AG10803 (cell line): ENCODE data around the gene PROC.

Source experiments
- DNase-seq: peaks from one replicate; pipeline ENCODE4 v3.0.0; 2010; ENCODE audit warnings: low read depth
- H3K4me3 ChIP-seq: 2 replicates; pipeline ENCODE4 v1.5.1; 2011; ENCODE audit warnings: mild to moderate bottlenecking, low read length, control low read depth
- TF ChIP-seq, protein P1 (sequence below): conservative IDR thresholded peaks from 2 replicates; pipeline ENCODE4 v1.5.1; 2011; ENCODE audit warnings: mild to moderate bottlenecking, low read length, control low read depth, inconsistent platforms

Gene PROC

DNA sequence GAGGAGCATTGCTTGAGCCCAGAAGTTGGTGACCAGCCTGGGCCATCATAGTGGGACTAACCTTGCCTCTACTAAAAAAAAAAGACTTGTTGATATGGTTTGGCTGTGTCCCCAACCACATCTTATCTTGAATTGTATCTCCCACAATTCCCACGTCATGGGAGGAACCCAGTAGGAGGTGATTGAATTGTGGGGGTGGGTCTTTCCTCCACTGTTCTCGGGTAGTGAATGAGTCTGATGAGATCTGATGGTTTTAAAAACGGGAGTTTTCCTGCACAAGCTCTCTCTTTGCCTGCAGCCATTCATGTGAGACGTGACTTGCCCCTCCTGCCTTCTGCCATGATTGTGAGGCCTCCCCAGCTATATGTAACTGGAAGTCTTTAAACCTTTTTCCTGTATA is 47.0 kb downstream of the PROC start:
- DNase-seq: no peak
- no peak overlapping the region for H3K4me3 ChIP-seq
- TF ChIP-seq, protein P1, sequence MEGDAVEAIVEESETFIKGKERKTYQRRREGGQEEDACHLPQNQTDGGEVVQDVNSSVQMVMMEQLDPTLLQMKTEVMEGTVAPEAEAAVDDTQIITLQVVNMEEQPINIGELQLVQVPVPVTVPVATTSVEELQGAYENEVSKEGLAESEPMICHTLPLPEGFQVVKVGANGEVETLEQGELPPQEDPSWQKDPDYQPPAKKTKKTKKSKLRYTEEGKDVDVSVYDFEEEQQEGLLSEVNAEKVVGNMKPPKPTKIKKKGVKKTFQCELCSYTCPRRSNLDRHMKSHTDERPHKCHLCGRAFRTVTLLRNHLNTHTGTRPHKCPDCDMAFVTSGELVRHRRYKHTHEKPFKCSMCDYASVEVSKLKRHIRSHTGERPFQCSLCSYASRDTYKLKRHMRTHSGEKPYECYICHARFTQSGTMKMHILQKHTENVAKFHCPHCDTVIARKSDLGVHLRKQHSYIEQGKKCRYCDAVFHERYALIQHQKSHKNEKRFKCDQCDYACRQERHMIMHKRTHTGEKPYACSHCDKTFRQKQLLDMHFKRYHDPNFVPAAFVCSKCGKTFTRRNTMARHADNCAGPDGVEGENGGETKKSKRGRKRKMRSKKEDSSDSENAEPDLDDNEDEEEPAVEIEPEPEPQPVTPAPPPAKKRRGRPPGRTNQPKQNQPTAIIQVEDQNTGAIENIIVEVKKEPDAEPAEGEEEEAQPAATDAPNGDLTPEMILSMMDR: no peak

DNA sequence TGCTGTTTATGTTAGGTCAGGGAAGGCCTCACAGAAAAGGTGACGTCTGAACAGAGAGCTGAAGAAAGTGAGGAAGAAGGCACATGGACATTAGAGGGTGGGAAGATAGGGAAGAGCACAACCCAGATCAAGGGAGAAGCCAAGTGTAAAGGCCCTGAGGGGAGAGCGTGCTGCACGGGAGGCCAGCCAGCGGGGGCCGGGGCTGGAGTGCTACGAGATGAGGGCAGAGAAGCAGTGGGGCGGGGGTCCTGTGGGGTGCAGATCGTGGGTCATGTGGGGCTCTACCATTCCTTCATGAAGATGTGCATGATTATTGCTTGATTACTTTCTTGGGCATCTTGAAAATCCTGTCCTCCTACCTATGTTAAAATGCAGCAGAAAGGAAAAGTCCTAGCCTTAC is 50.8 kb downstream of the PROC start:
- no peak overlapping the region for H3K4me3 ChIP-seq
- TF ChIP-seq, protein P1: no peak
- no peak for DNase-seq

DNA sequence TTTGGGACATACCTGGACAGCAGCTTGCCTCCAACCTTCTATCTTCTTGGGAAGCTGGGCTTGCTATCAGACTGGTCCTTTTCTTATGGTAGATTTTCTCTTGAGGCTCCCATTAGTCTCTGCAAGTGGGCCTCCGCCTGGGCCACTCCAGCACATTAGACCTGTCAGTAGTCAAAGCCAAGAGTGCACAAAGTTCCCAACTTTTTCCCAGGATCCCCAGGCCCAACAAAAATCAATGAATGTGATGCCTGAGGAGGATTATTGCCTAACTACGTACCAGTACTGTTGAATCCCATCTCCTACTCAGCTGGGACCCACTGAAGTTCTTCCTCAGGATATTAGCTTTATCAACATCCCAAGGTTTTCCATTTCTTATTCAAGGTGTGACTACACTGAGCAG is 51.7 kb downstream of the PROC start:
- no peak for DNase-seq
- no peak overlapping the region for H3K4me3 ChIP-seq
- TF ChIP-seq, protein P1: no peak

DNA sequence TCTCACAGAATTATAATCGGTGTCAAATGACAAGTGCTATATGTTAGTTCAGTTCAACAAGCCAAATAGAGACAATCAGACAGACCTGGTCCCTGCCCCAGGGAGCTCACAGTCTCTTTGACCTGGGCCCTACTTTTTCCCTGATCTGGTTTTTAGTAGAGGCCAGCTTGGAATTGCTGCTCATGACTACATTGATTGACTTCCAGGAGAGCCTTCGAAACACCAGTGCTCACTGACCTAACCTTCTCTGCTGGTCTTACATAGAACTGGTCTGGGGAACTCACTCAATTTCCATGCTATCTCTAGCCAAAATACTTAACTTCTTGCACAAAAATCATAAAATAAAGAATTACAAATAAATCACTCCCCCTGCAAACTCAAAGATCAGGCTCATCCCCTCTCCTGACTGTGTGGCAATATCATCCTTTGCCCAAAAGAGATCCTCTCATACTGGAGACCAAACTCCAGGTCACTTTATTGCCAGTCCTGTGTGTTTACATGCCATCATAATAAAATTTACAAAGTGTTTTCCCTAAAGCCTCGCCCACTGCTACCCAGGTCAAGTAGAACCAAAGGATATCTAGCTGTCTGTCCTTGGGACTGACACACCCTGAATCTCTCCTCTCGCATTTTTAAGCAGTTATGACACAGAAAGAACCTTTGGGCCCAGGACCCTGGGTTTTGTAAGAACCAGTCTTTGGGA is 53.2 kb downstream of the PROC start:
- H3K4me3 ChIP-seq: no peak overlapping the region
- DNase-seq: no peak
- TF ChIP-seq, protein P1: no peak

DNA sequence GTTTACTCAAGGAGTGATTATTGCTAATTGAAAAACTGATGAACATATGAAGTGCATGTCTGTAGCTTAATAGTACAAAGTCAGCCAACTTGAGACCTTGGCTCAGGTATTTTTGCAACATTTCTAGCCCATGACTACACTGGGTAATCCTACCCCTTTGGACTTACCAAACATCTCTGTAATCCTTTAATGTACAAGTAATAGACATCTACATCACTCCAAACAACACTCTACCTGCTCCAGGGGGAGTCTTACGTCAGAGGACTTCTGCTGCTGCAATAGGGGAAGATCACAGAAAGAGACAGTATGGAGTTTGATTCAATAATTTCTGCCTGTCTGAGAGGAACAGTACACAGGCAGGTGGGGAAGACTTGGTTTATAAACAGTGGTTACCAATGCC is 54.0 kb downstream of the PROC start:
- no peak for DNase-seq
- TF ChIP-seq, protein P1: no peak
- no peak overlapping the region for H3K4me3 ChIP-seq

DNA sequence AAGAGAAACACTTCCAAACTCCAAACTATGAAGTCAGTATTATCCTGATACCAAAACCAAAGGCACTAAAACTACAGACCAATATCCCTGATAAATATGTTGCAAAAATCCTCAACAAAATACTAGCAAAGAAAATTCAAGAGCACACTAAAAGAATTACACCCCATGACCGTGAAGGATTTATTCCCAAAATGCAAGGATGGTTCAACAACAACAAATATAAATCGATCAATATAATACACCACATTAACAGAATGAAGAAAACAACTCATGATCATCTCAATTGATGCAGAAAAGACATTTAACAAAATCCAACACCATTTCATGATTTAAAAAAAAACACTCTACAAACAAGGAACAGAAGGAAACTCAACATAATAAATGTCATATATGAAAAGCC is 57.6 kb downstream of the PROC start:
- TF ChIP-seq, protein P1: no peak
- no peak for DNase-seq
- H3K4me3 ChIP-seq: no peak overlapping the region
